NT2/D1 (cell line): ENCODE results near the gene TXNRD1.

Experiments used
- DNase-seq: peaks from one replicate; pipeline ENCODE4 v3.0.0-alpha.2; 2011; ENCODE audit warnings: low read depth, low spot score
- H3K27me3 ChIP-seq: 2 replicates; pipeline ENCODE4 v1.6.0; 2011; ENCODE audit warnings: mild to moderate bottlenecking; ENCODE audit not compliant: insufficient read length, insufficient read depth
- H3K36me3 ChIP-seq: 2 replicates; pipeline ENCODE4 v1.6.1; 2011; ENCODE audit warnings: mild to moderate bottlenecking, low read length, mixed read lengths; ENCODE audit not compliant: insufficient read depth, insufficient read length
- H3K4me1 ChIP-seq: 2 replicates; pipeline ENCODE4 v1.5.1; 2011; ENCODE audit not compliant: insufficient read depth, insufficient read length
- H3K4me3 ChIP-seq: 2 replicates; pipeline ENCODE4 v1.5.1; 2011; ENCODE audit warnings: low read depth; ENCODE audit not compliant: insufficient read length
- H3K9ac ChIP-seq: 2 replicates; pipeline ENCODE4 v1.6.0; 2011; ENCODE audit warnings: low read depth; ENCODE audit not compliant: insufficient read length
- H3K9me3 ChIP-seq: 2 replicates; pipeline ENCODE4 v1.5.1; 2011; ENCODE audit warnings: mild to moderate bottlenecking, low read length; ENCODE audit not compliant: insufficient read depth
- SUZ12 ChIP-seq: IDR thresholded peaks from 2 replicates; pipeline ENCODE4 v1.6.1; 2011; ENCODE audit not compliant: insufficient read length, insufficient read depth; ENCODE audit errors: extremely low read depth
- YY1 ChIP-seq: IDR thresholded peaks from 2 replicates; pipeline ENCODE4 v1.6.1; 2011; ENCODE audit not compliant: insufficient read length, insufficient read depth
- ZNF274 ChIP-seq: IDR thresholded peaks from 2 replicates; pipeline ENCODE4 v1.6.1; 2011; ENCODE audit warnings: mild to moderate bottlenecking, low read depth, low read length

The TXNRD1 gene

DNA sequence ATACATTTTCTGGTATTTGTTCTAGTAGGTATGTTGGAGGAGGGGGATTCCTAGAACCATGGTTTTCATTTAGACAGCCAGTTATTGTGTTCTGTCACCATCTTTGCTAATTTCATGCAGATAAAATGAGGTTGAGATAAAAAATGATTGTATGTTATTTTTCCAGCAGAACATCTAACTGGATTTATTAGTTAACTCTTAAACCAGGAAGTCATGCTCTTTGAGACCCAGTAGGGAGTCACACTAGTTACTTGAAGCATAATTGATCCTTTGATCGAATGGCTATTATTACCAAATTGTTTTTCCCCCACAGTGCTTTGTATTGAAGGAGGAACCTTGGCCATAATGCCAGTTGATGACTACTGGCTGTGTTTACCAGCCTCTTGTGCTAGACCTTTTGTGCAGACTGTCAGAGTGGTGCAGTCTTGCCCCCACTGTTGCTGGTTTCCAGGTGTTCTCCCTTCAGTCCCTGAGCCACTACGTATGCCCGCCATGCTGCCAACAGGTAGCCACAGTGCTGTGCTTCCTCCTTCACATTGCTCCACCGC is 93.9 kb downstream of the TXNRD1 start:
- Histone ChIP-seq H3K9me3 (no peaks in the 10 kb centered on the region), H3K4me3 (no peak overlapping the region), H3K9ac (no peak overlapping the region), H3K27me3 (no peaks in the 10 kb centered on the region), H3K36me3 (peaks cover 57% of the 10 kb centered on the region), H3K4me1 (no peaks in the 10 kb centered on the region)
- TF ChIP-seq YY1 = no peak
- no peak for TF ChIP-seq SUZ12
- no peak for TF ChIP-seq ZNF274
- no peak for DNase-seq

DNA sequence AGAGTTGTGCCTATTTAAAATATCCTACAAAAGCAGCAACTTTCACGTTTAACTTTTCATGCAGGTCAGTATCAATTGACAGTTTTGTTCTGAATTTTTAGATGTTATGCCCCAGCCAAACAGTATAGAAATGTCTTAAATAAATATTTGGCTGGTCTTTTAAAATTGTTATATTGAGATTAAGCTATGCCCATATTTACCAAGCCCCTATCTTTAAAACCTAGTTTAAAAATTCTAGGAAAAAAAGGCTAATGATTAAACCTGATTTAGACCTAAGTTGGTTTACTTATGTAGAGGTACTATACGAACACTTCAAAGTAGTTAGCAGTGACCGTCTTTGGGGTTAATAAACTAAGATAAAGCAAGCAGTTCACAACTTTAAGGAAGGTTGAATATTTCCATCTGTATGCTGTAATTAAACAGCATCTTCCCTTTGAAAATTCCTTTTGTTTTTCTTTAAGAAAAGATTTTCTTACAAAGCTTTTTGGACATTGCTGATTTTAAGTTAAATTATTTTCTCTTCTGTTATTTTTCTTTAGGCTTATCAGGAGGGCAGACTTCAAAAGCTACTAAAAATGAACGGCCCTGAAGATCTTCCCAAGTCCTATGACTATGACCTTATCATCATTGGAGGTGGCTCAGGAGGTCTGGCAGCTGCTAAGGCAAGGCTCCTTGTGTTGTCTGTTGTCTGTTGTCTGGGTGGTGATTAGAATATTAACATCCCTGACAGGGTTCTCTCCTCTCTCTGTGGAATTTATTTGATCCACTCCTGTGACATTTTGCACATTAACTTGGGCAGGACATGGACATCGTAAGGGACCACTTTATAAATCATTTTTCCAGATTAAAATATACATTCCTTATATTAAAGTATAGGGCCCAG is 95.4 kb downstream of the TXNRD1 start:
- Histone ChIP-seq H3K36me3 (peaks cover 61% of the 10 kb centered on the region), H3K4me3 (no peak overlapping the region), H3K27me3 (no peaks in the 10 kb centered on the region), H3K9ac (no peak overlapping the region), H3K4me1 (no peaks in the 10 kb centered on the region), H3K9me3 (no peaks in the 10 kb centered on the region)
- TF ChIP-seq SUZ12 (no peak), YY1 (no peak), ZNF274 (no peak)
- no peak for DNase-seq

DNA sequence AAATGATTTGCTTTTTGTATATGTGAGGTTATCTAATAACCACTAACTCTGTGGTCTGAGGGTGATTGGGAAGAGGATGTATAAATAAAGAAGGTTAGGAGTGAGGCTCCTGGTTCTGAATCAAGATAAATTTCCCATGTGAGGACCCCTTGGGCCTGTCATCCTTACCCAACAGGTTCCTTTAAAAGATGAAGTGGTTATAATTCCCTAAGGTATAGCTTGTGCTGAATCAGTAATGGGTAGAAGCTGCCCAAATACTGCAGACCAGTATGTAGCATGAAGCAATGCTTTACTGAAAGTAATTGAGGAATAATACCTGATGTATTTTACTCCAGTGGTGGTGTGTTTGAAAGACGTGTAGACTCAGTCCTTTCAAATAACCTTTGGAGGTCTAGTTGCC is 96.6 kb downstream of the TXNRD1 start:
- Histone ChIP-seq H3K9ac (no peak overlapping the region), H3K36me3 (peaks cover 70% of the 10 kb centered on the region), H3K4me1 (no peaks in the 10 kb centered on the region), H3K9me3 (no peaks in the 10 kb centered on the region), H3K4me3 (no peak overlapping the region), H3K27me3 (no peaks in the 10 kb centered on the region)
- TF ChIP-seq SUZ12 (no peak), YY1 (no peak), ZNF274 (no peak)
- DNase-seq = no peak

DNA sequence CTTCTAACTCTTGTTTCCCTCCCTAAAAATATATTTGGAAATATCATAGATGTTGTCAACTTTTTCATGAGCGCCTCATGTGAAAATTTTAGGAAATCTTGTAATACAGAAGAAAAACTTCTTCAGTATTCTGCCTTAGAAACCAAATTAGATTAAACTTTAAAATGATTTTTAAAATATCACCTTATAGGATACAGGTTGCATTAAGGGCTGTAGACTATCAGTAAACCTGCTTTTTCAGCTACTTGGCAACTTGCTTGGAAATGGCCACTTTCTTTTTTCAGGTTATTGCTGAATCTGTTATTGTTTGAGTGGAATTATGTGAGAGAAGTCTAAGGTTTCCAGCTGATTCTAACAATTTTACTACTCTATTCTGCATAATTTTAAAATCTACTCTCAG is 97.1 kb downstream of the TXNRD1 start:
- Histone ChIP-seq H3K9me3 (no peaks in the 10 kb centered on the region), H3K4me3 (no peak overlapping the region), H3K27me3 (no peaks in the 10 kb centered on the region), H3K4me1 (no peaks in the 10 kb centered on the region), H3K9ac (no peak overlapping the region), H3K36me3 (peaks cover 75% of the 10 kb centered on the region)
- TF ChIP-seq YY1 (no peak), SUZ12 (no peak)
- DNase-seq = no peak

DNA sequence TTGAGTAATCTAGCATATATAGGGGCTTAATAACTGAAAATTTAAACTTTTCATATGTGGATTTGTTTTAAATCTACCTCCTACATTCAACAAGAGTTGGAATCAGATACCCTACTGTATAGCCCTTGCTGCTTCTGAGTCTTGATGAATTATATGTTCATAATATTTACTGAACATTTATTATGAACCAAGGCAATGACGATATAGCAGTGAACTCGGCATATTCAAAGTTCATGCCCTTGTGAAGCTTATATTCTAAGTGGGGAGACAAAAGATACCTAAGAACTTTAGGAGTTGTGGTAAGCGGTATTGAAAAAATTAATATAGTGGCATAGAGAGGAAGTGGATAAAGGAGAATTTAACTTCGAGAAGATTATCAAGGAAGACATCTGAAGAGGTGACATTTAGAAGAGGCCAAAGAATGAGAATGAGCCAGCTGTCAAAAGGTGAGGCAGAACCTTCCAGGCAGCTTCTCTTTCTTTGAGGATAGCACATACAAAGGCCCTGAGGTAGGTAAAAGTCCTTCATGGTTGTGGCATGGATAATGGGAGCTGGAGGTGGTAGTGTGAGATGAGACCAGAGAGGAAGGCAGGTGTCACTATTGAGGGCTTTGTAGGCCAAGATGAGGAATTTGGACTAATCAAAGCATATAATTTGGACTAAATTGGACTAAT is 98.1 kb downstream of the TXNRD1 start:
- no peak overlapping the region for H3K9ac ChIP-seq
- TF ChIP-seq YY1 = no peak
- TF ChIP-seq ZNF274 = no peak
- no peak for TF ChIP-seq SUZ12
- no peak overlapping the region for H3K4me3 ChIP-seq
- peaks cover 85% of the 10 kb centered on the region for H3K36me3 ChIP-seq
- DNase-seq = no peak
- H3K27me3 ChIP-seq = no peaks in the 10 kb centered on the region
- H3K9me3 ChIP-seq = no peaks in the 10 kb centered on the region
- H3K4me1 ChIP-seq = no peaks in the 10 kb centered on the region

DNA sequence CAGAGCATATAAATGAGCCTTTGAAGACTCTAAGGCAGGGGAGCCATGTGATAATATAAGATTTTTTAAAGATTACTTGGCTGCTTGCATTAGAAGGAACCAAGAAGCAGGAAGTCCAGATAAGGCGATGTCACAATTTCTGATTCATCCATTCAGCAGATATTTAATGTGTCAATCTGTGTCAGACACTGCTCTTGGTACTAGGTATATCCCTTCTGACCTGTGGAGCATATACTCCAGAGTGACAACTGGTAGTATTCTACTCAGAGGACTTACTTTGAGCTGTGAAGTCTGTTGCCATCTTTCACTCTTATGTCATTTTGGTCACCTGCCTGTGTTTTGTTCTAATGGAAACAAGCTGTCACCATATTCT is 98.6 kb downstream of the TXNRD1 start:
- no peaks in the 10 kb centered on the region for H3K27me3 ChIP-seq
- peaks cover 88% of the 10 kb centered on the region for H3K36me3 ChIP-seq
- H3K9ac ChIP-seq = no peak overlapping the region
- no peak for TF ChIP-seq ZNF274
- no peak for TF ChIP-seq SUZ12
- TF ChIP-seq YY1 = no peak
- DNase-seq = no peak
- no peaks in the 10 kb centered on the region for H3K4me1 ChIP-seq
- no peaks in the 10 kb centered on the region for H3K9me3 ChIP-seq
- H3K4me3 ChIP-seq = no peak overlapping the region

DNA sequence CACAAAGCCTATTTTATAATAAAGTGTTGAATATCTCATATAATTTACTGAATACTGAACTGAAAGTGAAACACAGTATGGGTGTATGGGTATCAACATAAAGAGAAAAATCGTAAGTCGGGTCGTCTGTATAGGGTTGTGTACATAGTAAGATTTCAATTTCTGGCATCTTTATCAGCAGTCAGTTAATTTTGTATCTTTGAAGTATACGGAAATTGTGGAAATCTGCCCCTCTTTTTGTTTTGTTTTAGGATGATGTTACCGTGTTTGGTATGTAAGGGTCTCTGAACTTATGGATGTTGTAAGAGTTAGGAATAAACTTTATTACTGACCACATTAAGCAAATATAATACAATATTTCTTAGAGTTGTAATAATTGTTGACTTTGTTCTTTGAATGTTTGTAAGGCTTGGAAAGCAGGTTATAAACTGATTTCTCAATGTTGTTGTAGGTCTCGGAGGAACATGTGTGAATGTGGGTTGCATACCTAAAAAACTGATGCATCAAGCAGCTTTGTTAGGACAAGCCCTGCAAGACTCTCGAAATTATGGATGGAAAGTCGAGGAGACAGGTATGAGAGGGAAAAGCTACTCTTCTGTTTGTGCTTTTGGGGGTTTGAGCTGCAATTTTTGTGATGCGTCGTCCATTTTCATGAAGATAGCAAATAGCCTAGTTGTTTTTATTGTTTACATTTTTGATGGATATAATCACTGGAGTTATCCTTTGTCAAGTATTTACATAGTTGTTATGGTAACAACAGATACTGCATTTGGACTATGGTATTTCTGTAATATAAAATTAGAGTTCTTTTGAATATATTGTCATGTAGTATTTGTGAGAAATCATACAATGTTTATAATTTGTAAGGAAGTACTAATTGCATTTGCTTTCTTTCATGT is 100.0 kb downstream of the TXNRD1 start:
- TF ChIP-seq ZNF274 (no peak), YY1 (no peak), SUZ12 (no peak)
- Histone ChIP-seq H3K9ac (no peak overlapping the region), H3K27me3 (no peaks in the 10 kb centered on the region), H3K4me1 (no peaks in the 10 kb centered on the region), H3K4me3 (no peak overlapping the region), H3K36me3 (peaks cover 95% of the 10 kb centered on the region), H3K9me3 (no peaks in the 10 kb centered on the region)
- DNase-seq = no peak
